GM20000 (cell line): Measurements from ENCODE around the gene TAGLN3.
A peak's percentile ranks its signal among the peaks of the same experiment; 100 is the strongest.

Experiments
- DNase-seq: peaks from one replicate; pipeline ENCODE4 v3.0.0; 2012; ENCODE audit warnings: low spot score
- TF ChIP-seq, protein P1 (sequence below): IDR thresholded peaks from 2 replicates; pipeline ENCODE4 v1.5.1; 2012; ENCODE audit warnings: mild to moderate bottlenecking, control low read depth; ENCODE audit errors: extremely low read depth, missing control alignments

TAGLN3 gene

GRCh38 chr3:111998636-111999483 is at the start of gene TAGLN3:
TSS of gene TAGLN3 (plus strand) at chr3:111998922. CDS start at chr3:111999423, 501 bp downstream.
- TF ChIP-seq, protein P1, sequence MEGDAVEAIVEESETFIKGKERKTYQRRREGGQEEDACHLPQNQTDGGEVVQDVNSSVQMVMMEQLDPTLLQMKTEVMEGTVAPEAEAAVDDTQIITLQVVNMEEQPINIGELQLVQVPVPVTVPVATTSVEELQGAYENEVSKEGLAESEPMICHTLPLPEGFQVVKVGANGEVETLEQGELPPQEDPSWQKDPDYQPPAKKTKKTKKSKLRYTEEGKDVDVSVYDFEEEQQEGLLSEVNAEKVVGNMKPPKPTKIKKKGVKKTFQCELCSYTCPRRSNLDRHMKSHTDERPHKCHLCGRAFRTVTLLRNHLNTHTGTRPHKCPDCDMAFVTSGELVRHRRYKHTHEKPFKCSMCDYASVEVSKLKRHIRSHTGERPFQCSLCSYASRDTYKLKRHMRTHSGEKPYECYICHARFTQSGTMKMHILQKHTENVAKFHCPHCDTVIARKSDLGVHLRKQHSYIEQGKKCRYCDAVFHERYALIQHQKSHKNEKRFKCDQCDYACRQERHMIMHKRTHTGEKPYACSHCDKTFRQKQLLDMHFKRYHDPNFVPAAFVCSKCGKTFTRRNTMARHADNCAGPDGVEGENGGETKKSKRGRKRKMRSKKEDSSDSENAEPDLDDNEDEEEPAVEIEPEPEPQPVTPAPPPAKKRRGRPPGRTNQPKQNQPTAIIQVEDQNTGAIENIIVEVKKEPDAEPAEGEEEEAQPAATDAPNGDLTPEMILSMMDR: no peak
- peak; percentile 21 for DNase-seq

- TF ChIP-seq, protein P1: no peak
- no peak for DNase-seq
These were observed 49.0 kb upstream of the TAGLN3 start for GRCh38 chr3:111949712-111950111.

DNA sequence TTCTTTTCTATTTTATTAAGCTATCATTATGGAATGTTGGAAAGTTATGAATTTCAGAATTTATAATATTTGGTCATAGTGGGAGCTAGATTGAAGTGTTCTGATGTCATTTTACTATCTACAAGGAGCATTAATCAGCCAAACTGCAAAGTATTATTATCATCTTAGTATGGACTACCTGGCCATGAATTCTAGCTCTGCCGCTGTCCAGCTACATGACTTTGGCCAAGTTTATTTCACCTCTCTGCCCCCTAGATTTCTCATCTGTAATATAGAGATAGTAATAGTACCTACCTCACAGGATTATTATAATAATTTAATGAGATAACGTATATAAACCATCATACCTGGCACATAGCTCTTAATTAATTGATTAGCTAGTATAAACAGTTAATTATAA is 47.7 kb upstream of the TAGLN3 start:
- DNase-seq: no peak
- TF ChIP-seq, protein P1: no peak

GRCh38 chr3:111952086-111952485 is 46.6 kb upstream of the TAGLN3 start:
- TF ChIP-seq, protein P1: no peak
- DNase-seq: no peak

DNA sequence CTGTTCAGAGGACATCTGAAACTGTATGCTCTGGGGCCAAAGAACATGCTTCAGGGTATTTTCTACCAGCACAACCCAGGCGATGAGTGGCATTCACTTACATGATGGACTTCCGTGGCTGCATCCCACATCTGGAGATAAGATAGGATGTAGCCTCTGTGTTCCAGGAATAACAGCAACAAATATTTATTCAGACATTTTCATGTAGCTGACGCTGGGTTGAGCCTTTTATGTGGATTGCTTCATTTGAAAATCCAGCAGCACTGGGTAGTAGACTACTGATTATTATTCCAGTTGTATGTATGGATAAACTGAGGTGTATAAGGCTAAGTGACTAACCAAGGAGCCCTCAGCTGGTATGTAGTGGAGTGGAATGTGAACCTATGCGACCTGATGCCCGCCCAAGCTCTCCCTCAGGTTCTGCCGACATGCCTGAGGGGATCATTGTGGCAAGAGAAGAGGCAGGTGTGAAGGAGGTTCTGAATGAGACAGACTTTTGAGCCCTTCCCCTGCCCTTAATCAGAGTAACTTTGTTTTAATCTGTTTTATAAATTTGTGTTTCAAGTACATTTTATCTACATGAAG is 45.8 kb upstream of the TAGLN3 start:
- TF ChIP-seq, protein P1: no peak
- no peak for DNase-seq

GRCh38 chr3:111954228-111954990 is 44.3 kb upstream of the TAGLN3 start:
- no peak for DNase-seq
- TF ChIP-seq, protein P1: no peak

- TF ChIP-seq, protein P1: no peak
- no peak for DNase-seq
These were observed 42.8 kb upstream of the TAGLN3 start for GRCh38 chr3:111955876-111956275.
